GM19397 (cell line): ENCODE data around the gene UBTF.
"Not testable (repeated sequence)": the region's sequence is repeated elsewhere in the genome, so short reads cannot be mapped to it uniquely, and the experiment has no call there.

ENCODE experiments used
- ATAC-seq: cut with Tn5 transposase; IDR thresholded peaks from one replicate; pipeline ENCODE4 v1.9.1; 2021; ENCODE audit warnings: mild to moderate bottlenecking, moderate library complexity; ENCODE audit not compliant: unreplicated experiment

The UBTF gene

GRCh38 chr17:44247876-44248736, 28.6 kb upstream of the UBTF start:
- ATAC-seq = no peak

DNA sequence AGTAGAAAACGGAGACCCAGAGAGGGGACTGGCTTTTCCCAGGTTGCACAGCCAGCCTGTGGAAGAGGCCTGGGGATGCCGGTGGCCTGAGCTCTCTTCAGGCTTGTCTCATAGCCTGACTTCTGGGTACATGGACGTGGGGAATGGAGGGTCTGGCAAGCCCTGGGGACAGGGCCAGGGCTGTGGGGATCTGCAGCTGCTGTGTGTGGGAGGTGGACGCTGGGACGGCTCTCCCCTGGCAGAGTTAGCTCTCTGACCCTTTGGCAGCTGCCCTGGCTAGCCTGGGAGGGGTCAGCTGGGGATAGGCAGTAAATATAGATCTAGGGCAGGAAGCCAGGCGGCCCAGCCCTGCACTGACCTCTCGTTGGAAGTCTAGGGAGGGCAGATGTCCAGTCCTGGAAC, 28.0 kb upstream of the UBTF start:
- ATAC-seq = no peak

DNA sequence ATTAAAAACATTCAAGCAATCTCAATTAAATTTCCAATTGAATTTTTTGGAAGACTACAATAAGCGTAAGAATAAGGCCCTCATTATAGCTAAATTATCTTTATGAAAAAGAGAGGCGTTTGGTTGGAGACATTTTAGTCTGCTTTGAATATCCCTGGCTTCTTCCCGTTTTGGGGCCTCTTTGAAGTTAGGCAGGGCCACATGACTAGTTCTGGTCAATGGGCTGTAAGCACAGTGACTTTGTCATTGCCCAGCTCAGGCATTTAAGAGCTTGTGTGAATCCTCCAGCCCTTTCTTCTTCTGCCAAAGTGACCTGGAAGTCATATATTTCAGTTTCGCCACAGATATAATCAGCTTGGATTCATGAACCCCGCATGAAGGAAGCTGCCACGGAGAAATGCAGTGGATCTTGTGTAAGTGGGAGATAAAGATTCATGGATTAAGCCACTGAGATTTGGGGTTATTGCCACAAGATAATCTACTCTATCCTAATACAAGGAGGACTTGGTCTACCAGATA, 21.7 kb upstream of the UBTF start:
- ATAC-seq = no peak

- not testable (repeated sequence) for ATAC-seq
Measured at GRCh38 chr17:44237886-44238285, 18.4 kb upstream of the UBTF start.

GRCh38 chr17:44236444-44236991, 17.0 kb upstream of the UBTF start:
- ATAC-seq = no peak

- ATAC-seq = no peak
Measured at GRCh38 chr17:44235583-44235936, 16.1 kb upstream of the UBTF start.

DNA sequence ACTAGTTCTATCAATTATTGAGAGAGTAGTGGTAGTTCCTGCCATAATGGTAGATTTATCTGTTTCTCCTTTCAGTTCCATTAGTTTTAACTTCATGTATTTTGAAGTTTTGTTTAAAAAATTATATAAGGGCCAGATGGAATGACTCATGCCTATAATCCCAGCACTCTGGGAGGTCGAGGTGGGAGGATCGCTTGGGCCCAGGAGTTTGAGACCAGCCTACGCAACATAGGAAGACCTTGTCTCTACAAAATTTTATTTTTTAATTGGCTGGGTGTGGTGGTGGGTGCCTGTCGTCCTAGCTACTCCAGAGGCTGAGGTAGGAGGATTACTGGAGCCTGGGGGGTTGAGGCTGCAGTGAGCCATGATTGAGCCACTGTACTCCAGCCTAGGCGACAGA, 14.1 kb upstream of the UBTF start:
- ATAC-seq = no peak

GRCh38 chr17:44232061-44232460, 12.6 kb upstream of the UBTF start:
- ATAC-seq = no peak

DNA sequence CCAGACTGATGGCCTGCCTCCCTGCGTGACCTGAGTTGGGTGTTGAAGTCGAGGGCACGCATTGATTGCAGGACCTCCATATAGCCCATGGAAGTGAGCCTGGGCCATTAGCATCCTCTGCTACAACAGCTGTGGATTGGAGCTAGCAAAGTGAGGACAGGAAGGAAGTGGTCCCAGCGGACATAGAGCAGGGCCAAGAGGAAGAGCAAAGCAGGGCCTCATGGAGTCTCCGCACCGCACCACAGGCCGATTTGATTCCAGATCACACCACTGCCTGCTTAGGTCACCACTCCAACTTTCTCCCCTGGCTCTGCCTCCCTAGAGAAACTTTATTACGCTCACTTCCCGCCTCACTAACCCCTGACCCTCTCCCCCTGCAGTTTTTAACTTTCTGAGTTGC, 10.7 kb upstream of the UBTF start:
- ATAC-seq = no peak

GRCh38 chr17:44229090-44229489, 9.6 kb upstream of the UBTF start:
- ATAC-seq = no peak

GRCh38 chr17:44223541-44224071, 4.1 kb upstream of the UBTF start:
- no peak for ATAC-seq

DNA sequence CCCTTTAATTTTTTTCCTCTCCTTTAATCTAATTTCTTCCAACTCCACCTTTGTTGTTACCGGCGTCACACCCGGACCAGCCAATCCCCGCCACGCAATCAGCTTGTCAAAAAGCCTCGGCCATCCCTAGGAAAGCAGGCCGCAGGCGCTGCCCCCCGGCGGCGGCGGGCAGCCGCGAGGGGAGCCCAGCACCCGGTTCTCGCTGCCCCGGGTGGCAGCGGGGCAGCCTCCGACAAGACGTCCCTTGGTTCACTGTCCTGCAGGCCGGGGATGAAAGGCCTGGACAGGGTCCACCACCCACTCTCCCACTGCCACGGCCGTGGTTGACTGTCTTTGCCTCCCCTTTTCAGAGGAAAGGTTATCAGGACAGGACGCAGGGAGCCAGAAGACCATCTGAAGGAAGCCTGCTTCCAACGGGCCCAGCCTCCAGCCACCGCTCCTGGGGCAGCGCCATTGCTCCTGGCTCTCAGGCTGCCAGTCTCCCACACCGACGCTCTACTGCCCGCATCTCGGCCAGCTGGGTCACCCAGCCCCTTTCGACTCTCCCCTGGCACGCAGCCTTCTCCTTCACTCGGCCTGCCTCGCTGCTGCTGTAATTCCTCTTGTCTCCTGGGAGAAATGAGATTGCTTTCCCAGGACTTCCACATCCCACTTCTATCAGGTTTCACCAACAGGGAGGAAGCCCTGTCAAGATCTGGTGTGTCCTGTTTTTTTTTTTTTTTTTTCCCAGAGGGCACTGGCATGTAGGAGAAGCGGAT, 2.8 kb upstream of the UBTF start:
- ATAC-seq = no peak

GRCh38 chr17:44221862-44222111, 2.3 kb upstream of the UBTF start:
- no peak for ATAC-seq

DNA sequence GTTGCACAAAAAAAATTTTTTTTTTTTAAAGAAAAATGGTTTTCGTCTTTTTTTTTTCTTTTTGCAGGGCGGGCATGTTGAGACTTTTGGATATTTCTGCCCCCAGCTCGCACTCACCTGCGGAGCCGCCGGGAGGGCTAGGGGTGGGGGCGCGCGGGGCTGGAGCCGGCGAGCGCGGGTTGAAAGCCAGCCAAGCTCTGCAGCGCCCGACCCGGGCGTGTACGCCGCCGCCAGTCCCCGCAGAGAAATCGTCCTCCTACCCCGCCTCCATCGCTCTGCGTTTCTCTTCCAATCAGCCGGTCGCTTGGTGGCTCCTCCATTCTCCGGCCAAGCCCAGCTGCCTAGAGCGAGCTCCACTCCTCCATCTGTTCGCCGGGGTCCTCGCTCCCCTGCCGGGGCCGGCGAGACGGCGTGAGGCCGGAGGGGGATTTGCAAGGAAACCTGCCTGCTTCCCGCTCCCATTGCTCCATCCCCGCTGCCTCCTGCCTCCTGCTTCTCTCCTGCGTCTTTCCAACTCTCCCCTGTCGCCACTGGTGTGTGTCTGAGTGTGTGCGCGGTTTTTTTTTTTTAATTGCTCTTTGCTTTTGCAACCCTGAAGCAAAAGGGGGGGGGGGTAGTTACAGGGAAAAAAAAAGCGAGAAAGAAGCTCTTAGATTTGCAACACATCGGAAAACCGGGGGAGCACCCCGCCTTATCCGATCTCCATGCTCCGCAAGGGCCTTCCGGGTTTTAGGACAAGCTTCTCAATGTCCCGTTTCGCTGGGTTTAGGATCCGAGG, 1.8 kb upstream of the UBTF start:
- no peak for ATAC-seq

DNA sequence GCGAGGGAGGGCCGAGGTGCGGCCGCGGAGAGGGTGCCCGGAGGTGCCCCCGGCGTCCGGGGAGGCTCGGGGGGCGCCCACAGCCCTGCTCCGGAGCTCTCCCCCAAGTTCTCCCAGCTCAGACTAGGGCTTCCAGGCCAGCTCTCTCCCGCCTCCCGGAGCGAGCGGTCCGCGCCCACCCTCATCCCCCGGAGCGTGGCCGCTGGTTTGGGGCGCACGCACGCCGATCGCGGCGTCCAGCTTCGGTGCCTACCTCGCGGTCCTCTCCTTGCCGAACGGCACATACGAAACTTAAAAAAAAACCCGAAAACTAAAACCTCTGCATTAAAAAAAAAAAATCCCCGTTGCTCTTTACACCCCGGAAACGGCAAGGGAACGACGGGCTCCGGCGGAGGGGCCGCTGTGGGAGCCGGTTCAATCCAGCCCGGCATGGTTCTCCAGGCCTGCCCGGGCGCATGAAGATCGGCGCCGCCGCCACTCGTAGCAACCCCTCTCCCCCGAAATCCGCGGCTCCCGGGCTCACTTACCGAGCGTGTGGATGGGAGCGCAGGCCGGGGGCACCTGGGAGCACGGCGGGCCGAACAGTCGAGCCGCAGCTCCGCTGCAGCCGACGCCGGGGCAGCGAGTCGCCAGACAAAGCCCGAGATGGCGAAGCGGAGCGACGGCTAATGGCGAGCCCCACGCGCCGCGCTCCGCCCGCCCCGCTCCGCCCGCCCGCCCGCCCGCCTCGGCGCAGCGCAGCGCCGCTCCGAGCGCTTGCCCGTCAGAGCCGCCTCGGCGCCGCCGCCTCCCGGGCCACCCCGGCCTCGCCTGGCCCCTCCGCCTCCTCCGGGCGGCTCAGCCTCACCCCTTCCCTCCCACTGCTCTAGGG, 973 bp upstream of the UBTF start:
- ATAC-seq = peak; percentile 5

- ATAC-seq = peak; percentile 39
Measured at GRCh38 chr17:44219108-44219615, 313 bp downstream of the UBTF start.

GRCh38 chr17:44218344-44219107, 949 bp downstream of the UBTF start:
- peak; percentile 35 for ATAC-seq

DNA sequence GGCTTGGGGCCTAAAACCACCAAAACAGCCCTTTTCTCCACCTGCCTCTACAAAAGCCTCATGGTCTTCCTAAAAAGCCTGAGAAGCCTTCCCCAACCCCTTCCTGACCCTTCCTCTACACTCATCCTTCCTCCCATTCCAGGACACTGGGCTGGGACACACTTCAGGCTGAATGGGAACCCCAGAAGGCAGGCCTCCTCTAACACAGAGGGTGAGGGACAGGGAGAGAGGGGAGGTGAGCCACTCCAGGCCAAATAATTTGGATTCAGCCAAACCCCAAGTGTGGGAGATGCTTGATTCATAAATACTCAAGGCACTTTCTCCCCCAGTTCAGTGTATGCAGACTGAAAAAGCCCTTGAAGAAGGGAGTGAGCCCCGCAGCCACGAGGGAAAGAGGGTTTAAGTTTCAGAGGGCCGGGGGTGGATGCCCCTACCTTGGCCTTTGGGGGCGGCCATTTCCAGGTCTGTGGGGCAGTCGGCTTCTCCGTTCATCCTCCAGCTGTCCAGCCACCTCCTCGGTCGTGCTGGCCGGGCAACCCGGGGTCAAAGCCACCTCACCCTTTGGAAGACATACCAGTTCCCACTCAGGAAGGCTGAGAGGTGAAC, 1.6 kb downstream of the UBTF start:
- ATAC-seq = no peak

DNA sequence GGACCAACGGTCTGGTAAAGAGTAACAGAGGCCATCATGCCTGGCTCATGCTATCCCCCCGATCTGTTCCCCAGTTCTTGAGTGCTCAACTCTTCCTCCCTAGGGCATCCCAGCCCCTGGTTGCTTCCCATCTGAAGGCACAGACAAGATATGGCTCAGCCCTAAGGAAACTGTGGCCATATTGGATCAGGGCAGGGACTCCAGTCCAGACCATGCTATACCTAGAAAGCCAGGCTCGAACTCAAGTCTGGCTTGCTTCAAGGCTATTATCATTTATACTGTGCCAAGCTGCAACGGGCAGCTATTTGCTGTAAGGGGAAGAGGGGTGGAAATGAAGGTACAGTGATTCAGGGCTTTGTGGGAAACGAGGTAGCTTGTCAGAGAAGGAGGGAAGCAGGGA, 2.8 kb downstream of the UBTF start:
- ATAC-seq = no peak
